ENCODE data around the gene MRPL54. TPM values are rescaled to one million over a fixed set of nuclear protein-coding genes. Genes with fewer than 3 reads are reported as not detected.

Gene MRPL54
- total RNA-seq, 4 donors from 2014 or later = 47.6 to 93.8 (median 66.5) TPM

GRCh38 chr19:3722443-3723109 lies 39.9 kb upstream of the MRPL54 start:
- no peak for TF ChIP-seq CTCF (IDR thresholded peaks at IDR 0.05; ENCODE audit: low read depth)

GRCh38 chr19:3723110-3723488 lies 39.4 kb upstream of the MRPL54 start:
- TF ChIP-seq CTCF (IDR thresholded peaks at IDR 0.05; ENCODE audit: low read depth) = no peak

- no peak for TF ChIP-seq CTCF (IDR thresholded peaks at IDR 0.05; ENCODE audit: low read depth)
Observed at GRCh38 chr19:3723883-3724282, 38.6 kb upstream of the MRPL54 start.

GRCh38 chr19:3725121-3725520 lies 37.4 kb upstream of the MRPL54 start:
- no peak for TF ChIP-seq CTCF (IDR thresholded peaks at IDR 0.05; ENCODE audit: low read depth)

- TF ChIP-seq CTCF (IDR thresholded peaks at IDR 0.05; ENCODE audit: low read depth) = no peak
Observed at GRCh38 chr19:3725640-3726310, 36.7 kb upstream of the MRPL54 start.

- TF ChIP-seq CTCF (IDR thresholded peaks at IDR 0.05; ENCODE audit: low read depth) = no peak
Observed at GRCh38 chr19:3730457-3730958, 32.0 kb upstream of the MRPL54 start.

- no peak for TF ChIP-seq CTCF (IDR thresholded peaks at IDR 0.05; ENCODE audit: low read depth)
Observed at GRCh38 chr19:3732108-3732507, 30.4 kb upstream of the MRPL54 start.

Data from subcutaneous adipose tissue (tissue), 4 donors.